Keratinocyte (primary cell): ENCODE results near the gene ATP8A1. TPM values are rescaled to one million over a fixed set of nuclear protein-coding genes. Genes with fewer than 3 reads are reported as not detected.

Experiments
- DNase-seq: peaks from one replicate; pipeline ENCODE4 v3.0.0-alpha.2; 2011; ENCODE audit warnings: low read depth, missing footprints, low spot score
- FAIRE-seq: peaks from 2 replicates; lab custom pipeline; 2011; peaks lifted over from hg19 to GRCh38; lab: Jason Lieb, UNC
- H2AFZ ChIP-seq: 2 replicates; pipeline ENCODE4 v1.6.0; 2012; ENCODE audit warnings: low read length, control low read depth, inconsistent platforms; ENCODE audit not compliant: control insufficient read depth
- H3K27ac ChIP-seq: 2 replicates; pipeline ENCODE4 v1.5.1; 2011; ENCODE audit warnings: low read length; ENCODE audit not compliant: control insufficient read depth, insufficient read depth
- H3K27me3 ChIP-seq: 3 replicates; pipeline ENCODE4 v1.6.0; 2011; ENCODE audit warnings: low read length; ENCODE audit not compliant: control insufficient read depth, insufficient read depth; ENCODE audit errors: extremely low read depth
- H3K36me3 ChIP-seq, 2 experiments: 2 replicates in 1 of 2; 3 replicates in 1 of 2; pipeline ENCODE4 v1.5.1; 2011; ENCODE audit warnings: low read length in 2 of 2, mild to moderate bottlenecking in 1 of 2; ENCODE audit not compliant: control insufficient read depth in 2 of 2, insufficient read depth in 2 of 2; ENCODE audit errors: extremely low read depth in 1 of 2
- H3K4me1 ChIP-seq: 3 replicates; pipeline ENCODE4 v1.5.1; 2011; ENCODE audit warnings: low read length; ENCODE audit not compliant: control insufficient read depth, insufficient read depth; ENCODE audit errors: extremely low read depth
- H3K4me2 ChIP-seq: 3 replicates; pipeline ENCODE4 v1.6.0; 2011; ENCODE audit warnings: low read depth, low read length; ENCODE audit not compliant: control insufficient read depth, insufficient read depth; ENCODE audit errors: extremely low read depth
- H3K4me3 ChIP-seq, 3 experiments: fragments of 200-600 bp in 1 of 3; sonication (generic) in 1 of 3; 2 replicates in 2 of 3; 3 replicates in 1 of 3; pipeline ENCODE4 v1.5.1; 2011 to 2016; ENCODE audit warnings: low read length in 3 of 3, mild to moderate bottlenecking in 3 of 3, control low read depth in 2 of 3, inconsistent platforms in 1 of 3, low read depth in 1 of 3, mixed read lengths in 1 of 3, mixed run types in 1 of 3, moderate library complexity in 1 of 3; ENCODE audit not compliant: control insufficient read depth in 2 of 3, insufficient read depth in 2 of 3; ENCODE audit errors: extremely low read depth in 1 of 3
- H3K79me2 ChIP-seq: 2 replicates; pipeline ENCODE4 v1.6.0; 2012; ENCODE audit warnings: low read length; ENCODE audit not compliant: control insufficient read depth, insufficient read depth
- H3K9ac ChIP-seq: 3 replicates; pipeline ENCODE4 v1.6.0; 2011; ENCODE audit warnings: low read length; ENCODE audit not compliant: control insufficient read depth, insufficient read depth; ENCODE audit errors: extremely low read depth
- H3K9me1 ChIP-seq: 3 replicates; pipeline ENCODE4 v1.6.0; 2011; ENCODE audit warnings: low read length; ENCODE audit not compliant: control insufficient read depth, insufficient read depth; ENCODE audit errors: extremely low read depth
- H3K9me3 ChIP-seq: 2 replicates; pipeline ENCODE4 v1.5.1; 2012; ENCODE audit warnings: low read depth, low read length; ENCODE audit not compliant: control insufficient read depth
- H4K20me1 ChIP-seq: 3 replicates; pipeline ENCODE4 v1.6.0; 2011; ENCODE audit warnings: low read length; ENCODE audit not compliant: control insufficient read depth, insufficient read depth; ENCODE audit errors: extremely low read depth
- EZH2 ChIP-seq: IDR thresholded peaks from one replicate; pipeline ENCODE4 v1.6.1; 2012; ENCODE audit warnings: inconsistent platforms, mild to moderate bottlenecking, low read length, moderate library complexity
- dilution Hi-C: fragments of 300-500 bp; cut with MboI; formaldehyde crosslinking; loops from one replicate; pipeline ENCODE4 v1.7.0; 2020; ENCODE audit warnings: low sequenced_read_pairs; ENCODE audit not compliant: extremely low pct_ligation_motif_present
- polyA plus RNA-seq, 5 experiments: library from polyadenylated mRNA; depleted of rRNA in 3 of 5; stranded (reverse) in 3 of 5; stranded (forward) in 1 of 5; unstranded in 1 of 5; fragments of >200 nt; gene quantifications; 1 replicate in 1 of 5; 2 replicates in 3 of 5; 3 replicates in 1 of 5; pipeline versions ENCODE4 v1.2.1 to v1.2.3, GENCODE V29; 2011 to 2012; ENCODE audit warnings: missing spikeins in 2 of 5, low read depth in 1 of 5, low replicate concordance in 1 of 5
- TF ChIP-seq, protein P1 (sequence below), 3 experiments: IDR thresholded peaks in 1 of 3; conservative IDR thresholded peaks in 1 of 3; optimal IDR thresholded peaks in 1 of 3; 2 replicates in 2 of 3; 3 replicates in 1 of 3; pipeline versions ENCODE3 to v1.5.1; 2011; ENCODE audit warnings: low read length in 3 of 3, mild to moderate bottlenecking in 3 of 3, moderate library complexity in 2 of 3, control low read depth in 1 of 3, inconsistent platforms in 1 of 3; ENCODE audit not compliant: insufficient read depth in 2 of 3; ENCODE audit errors: extremely low read depth in 1 of 3

The ATP8A1 gene
- polyA plus RNA-seq, 1 donor (not counting 4 experiments of a cell fraction or from before 2014, with no cell fraction given): 0.20 TPM

DNA sequence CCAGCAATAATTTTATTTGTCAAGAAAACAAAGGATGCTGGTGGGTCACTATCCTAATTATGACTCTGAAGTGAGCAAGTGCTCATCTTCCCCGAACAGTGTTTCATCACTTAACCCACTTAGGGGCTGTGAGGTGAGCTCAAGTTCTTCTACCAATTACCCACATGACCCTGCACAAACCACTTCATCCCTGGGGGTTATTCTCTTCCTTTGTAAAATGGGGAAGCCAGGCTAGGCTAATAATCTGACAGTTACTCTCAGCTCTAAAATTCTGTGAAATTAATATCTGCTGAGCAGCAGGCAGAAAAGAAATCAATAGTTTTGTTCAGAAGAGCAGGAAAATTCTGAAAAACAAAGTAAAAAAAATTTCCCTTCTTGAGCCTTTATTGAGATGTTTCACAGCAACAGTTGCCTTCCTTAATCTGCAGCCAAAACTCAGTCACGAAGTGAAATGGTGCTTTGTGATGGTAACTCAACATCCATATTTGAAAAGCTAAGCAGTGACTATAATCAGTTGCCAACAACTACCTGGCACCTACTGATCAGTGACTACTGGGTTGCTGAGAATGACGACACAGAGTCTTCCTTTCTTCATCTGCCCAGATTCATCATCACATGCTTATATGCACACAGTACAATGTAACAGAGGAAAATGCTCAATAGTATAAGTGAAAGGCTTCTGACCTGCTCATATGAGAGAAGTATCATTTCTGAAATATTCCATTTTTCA lies 24.1 kb downstream of the ATP8A1 start:
- Histone ChIP-seq H3K36me3 (no peaks in the 10 kb centered on the region), H4K20me1 (no peaks in the 10 kb centered on the region), H3K79me2 (no peaks in the 10 kb centered on the region), H3K4me3 (no peak overlapping the region), H3K9me1 (no peaks in the 10 kb centered on the region), H3K27me3 (no peaks in the 10 kb centered on the region), H3K4me1 (no peaks in the 10 kb centered on the region), H3K9me3 (no peaks in the 10 kb centered on the region), H3K9ac (no peak overlapping the region), H2AFZ (no peak overlapping the region), H3K27ac (no peak overlapping the region), H3K4me2 (no peak overlapping the region)
- DNase-seq (no peak), FAIRE-seq (no peak)
- TF ChIP-seq EZH2: no peak
- TF ChIP-seq, protein P1, sequence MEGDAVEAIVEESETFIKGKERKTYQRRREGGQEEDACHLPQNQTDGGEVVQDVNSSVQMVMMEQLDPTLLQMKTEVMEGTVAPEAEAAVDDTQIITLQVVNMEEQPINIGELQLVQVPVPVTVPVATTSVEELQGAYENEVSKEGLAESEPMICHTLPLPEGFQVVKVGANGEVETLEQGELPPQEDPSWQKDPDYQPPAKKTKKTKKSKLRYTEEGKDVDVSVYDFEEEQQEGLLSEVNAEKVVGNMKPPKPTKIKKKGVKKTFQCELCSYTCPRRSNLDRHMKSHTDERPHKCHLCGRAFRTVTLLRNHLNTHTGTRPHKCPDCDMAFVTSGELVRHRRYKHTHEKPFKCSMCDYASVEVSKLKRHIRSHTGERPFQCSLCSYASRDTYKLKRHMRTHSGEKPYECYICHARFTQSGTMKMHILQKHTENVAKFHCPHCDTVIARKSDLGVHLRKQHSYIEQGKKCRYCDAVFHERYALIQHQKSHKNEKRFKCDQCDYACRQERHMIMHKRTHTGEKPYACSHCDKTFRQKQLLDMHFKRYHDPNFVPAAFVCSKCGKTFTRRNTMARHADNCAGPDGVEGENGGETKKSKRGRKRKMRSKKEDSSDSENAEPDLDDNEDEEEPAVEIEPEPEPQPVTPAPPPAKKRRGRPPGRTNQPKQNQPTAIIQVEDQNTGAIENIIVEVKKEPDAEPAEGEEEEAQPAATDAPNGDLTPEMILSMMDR (optimal IDR thresholded peaks at IDR 0.05 in 1 of 3, IDR thresholded peaks at IDR 0.05 in 1 of 3, conservative IDR thresholded peaks at IDR 0.05 in 1 of 3; ENCODE audit: extremely low read depth in 1 of 3, insufficient read depth in 2 of 3, low read length in 3 of 3): no peak
- dilution Hi-C loops: no loop called here

DNA sequence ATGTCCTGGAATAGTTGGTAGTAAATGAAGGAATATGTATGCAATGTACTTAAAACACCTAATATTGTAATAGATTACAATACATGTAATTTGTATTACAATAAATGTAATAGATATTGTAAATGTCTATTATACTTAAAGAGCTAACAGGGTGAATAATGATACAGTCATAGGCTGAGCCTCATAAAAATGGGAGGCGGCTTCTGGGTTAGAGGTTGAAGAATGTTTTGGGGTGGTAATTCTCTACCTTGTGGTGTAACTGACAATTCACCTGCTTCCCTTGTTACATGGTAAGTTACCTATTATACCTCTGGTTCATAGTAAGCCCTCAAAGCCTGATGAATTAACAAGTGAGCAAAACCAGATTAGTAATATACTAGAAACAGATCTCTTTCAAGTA lies 26.0 kb downstream of the ATP8A1 start:
- H3K9me3 ChIP-seq: no peaks in the 10 kb centered on the region
- H3K9ac ChIP-seq: no peak overlapping the region
- no peak for DNase-seq
- H3K36me3 ChIP-seq: no peaks in the 10 kb centered on the region
- no peak for TF ChIP-seq EZH2
- TF ChIP-seq, protein P1 (optimal IDR thresholded peaks at IDR 0.05 in 1 of 3, IDR thresholded peaks at IDR 0.05 in 1 of 3, conservative IDR thresholded peaks at IDR 0.05 in 1 of 3; ENCODE audit: extremely low read depth in 1 of 3, insufficient read depth in 2 of 3, low read length in 3 of 3): no peak
- no peak overlapping the region for H2AFZ ChIP-seq
- no peak overlapping the region for H3K27ac ChIP-seq
- H3K4me2 ChIP-seq: no peak overlapping the region
- FAIRE-seq: no peak
- no peaks in the 10 kb centered on the region for H3K9me1 ChIP-seq
- no peaks in the 10 kb centered on the region for H3K4me1 ChIP-seq
- dilution Hi-C loops: no loop called here
- no peaks in the 10 kb centered on the region for H4K20me1 ChIP-seq
- no peaks in the 10 kb centered on the region for H3K79me2 ChIP-seq
- no peaks in the 10 kb centered on the region for H3K27me3 ChIP-seq
- H3K4me3 ChIP-seq: no peak overlapping the region
